GM18873 (cell line): ENCODE results near the gene PROS1.
"Not testable (repeated sequence)": the region's sequence is repeated elsewhere in the genome, so short reads cannot be mapped to it uniquely, and the experiment has no call there.

Experiments used
- ATAC-seq: cut with Tn5 transposase; IDR thresholded peaks from one replicate; pipeline ENCODE4 v1.9.1; 2021; ENCODE audit warnings: mild to moderate bottlenecking, moderate library complexity, moderate number of reproducible peaks; ENCODE audit not compliant: unreplicated experiment, low FRiP score

PROS1 gene

DNA sequence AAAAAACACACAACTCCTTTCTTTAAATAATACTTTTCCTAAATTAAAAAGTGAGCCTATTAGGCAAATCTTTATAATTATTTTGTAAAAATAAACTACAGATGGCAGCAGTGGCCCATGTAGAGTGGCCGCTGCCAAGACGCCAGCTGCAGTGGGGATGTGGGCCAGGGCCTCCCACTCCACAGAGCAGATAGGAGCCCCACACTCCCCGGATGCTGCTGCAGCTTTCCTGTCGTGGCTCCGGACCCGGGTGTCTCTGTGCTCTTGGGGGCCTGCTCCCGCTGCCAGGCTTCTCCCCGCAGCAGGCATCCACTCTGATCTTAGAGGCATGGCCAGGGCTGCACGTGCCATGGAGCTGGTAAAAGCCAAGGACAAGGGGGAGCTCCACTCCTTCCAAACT lies 67.5 kb downstream of the PROS1 start:
- ATAC-seq = no peak

DNA sequence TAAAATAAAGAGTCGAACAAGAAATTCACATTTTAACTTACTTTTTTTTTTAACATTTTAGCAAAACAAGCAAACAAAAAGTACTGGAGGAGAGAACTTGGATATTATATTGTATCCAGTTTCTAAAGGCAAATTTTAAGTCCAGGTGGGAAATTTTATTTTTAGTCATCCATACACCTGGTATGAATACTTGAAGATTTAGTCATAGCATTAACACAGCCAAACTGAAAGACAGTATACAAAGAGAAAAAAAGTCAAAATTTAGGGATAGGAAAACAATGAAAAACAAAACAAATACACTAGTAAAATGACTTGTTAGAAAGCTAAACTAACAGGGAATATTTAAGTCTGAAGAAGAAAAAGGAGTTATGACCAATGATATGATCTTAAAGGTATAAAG lies 69.1 kb downstream of the PROS1 start:
- ATAC-seq = no peak

DNA sequence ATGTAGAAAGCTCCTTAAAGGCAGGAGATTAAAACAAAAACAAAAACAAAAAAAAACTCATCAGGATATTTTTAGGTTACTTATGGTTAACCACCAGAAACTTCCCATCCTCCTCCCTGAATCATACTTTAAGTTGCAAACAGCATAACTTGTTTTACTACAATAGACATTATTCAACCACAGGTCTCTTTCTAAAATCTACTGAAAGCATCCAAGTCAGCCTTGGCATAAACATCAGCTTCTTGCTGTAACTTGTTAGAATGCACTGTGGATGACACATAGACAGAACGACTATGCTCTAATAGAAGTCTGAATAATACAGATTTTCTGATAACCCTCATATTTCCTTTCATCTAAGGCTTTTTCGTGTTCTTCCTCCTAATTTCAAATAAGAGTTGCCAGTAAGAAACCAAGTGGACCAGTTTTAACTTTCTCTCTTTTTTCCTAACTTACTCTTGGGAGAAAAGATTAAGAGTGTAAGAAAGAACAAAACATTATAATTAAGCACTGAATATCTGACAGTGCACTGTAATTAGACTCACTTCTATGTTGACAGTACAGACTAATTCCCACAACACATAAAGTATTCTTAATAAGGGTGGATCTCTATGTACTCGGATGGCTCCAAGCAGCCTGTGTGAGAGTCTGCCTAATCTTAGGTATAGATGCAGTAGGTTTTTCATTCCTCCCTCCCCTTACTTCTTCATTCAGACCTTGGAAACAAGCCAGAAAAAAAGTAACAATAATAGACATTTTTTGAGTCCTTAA lies 95.3 kb downstream of the PROS1 start:
- ATAC-seq = not testable (repeated sequence)

DNA sequence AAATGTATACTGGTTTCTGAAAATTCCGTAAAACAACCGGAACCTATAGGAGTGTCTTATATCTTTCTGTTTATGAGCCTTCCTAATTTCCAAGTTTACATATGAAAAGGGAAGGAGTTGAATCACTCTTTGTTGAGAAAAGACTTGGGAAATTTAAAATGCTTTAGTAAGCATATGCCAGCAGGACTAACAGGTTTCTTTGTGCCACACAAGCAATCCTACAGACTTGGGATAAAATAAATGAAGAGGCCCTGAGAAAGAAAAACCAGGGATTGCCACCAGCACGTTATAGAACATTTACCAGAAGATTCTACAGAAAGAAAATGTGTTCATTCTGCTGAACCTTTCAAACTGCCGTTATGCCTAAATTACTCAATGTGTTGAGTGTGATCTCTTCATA lies 96.3 kb downstream of the PROS1 start:
- ATAC-seq = not testable (repeated sequence)

- not testable (repeated sequence) for ATAC-seq
Observed at GRCh38 chr3:93873412-93873811, 100.3 kb downstream of the PROS1 start.

- no peak for ATAC-seq
Observed at GRCh38 chr3:93867425-93867824, 106.3 kb downstream of the PROS1 start.

DNA sequence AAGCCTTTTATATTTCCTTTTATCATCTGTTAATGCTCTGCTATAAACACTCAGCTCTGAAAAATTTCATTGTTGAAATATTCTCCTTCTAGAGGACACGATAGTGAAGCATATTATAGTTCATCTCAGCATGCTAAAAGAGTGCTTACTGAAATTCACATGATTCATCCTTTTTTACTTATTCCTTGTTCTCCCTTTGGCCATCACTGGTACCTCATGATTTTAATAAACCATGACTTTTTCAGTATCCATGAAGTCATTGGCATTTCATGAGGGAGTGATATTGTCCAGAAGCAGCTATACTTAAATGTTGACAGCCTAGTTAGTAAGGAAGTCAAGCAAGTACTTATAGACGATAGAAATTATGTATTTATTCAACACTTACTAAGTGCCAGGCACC lies 112.7 kb downstream of the PROS1 start:
- no peak for ATAC-seq

DNA sequence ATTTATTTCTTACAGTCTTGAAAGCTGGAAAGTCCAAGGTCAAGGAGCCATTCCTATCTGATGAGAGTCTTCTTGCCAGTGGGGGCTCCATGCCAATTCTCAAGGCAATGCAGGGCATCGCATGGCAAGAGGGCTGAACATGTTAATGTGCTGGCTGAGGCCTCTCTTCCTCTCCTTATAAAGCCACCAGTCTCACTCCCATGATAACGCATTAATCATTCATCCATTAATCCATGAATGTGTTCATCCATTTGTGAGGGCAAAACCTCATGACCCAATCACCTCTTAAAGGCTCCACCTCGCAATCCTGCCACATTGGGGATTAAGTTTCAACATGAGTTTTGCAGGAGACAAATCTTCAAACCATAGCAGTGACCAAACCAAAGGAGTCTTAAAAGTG lies 118.3 kb downstream of the PROS1 start:
- no peak for ATAC-seq

DNA sequence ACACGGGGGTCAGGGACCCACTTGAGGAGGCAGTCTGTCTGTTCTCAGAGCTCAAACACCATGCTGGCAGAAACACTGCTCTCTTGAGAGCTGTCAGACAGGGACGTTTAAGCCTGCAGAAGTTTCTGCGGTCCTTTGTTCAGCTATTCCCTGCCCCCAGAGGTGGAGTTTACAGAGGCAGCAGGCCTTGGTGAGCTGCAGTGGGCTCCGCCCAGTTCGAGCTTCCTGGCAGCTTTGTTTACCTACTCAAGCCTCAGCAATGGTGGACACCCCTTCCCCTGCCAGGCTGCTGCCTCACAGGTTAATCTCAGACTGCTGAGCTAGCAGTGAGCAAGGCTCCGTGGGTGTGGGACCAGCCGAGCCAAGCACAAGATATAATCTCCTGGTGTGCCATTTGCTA lies 121.5 kb downstream of the PROS1 start:
- not testable (repeated sequence) for ATAC-seq

GRCh38 chr3:93843981-93844380 lies 129.7 kb downstream of the PROS1 start:
- no peak for ATAC-seq

GRCh38 chr3:93839193-93839592 lies 134.5 kb downstream of the PROS1 start:
- not testable (repeated sequence) for ATAC-seq
